Lung (tissue), 12 donors: ENCODE results near the gene TEDC1. TPM values are rescaled to one million over a fixed set of nuclear protein-coding genes. Genes with fewer than 3 reads are reported as not detected.

Experiments used
- ATAC-seq: fragments of 200-7000 bp; cut with Tn5 transposase; one replicate; pipeline ENCODE4 v1.9.1; 2020; ENCODE audit warnings: moderate number of reproducible peaks; ENCODE audit not compliant: insufficient read depth, low FRiP score
- DNase-seq, 3 donors: peaks; one replicate each; pipeline ENCODE4 v3.0.0-alpha.2; 2013 to 2017
- H3K27ac ChIP-seq, 2 donors: one replicate each; pipeline ENCODE4 v1.5.1; 2013; ENCODE audit warnings: mild to moderate bottlenecking in 2 of 2, moderate library complexity in 2 of 2, control low read depth in 1 of 2, inconsistent platforms in 1 of 2, low read depth in 1 of 2, low read length in 1 of 2
- H3K27me3 ChIP-seq, 3 donors: one replicate each; pipeline ENCODE4 v1.5.1; 2013; ENCODE audit warnings: low read length in 2 of 3; ENCODE audit not compliant: control insufficient read depth in 3 of 3, insufficient read depth in 3 of 3
- H3K36me3 ChIP-seq, 4 donors: one replicate each; pipeline ENCODE4 v1.5.1; 2013; ENCODE audit warnings: low read length in 4 of 4, mild to moderate bottlenecking in 1 of 4, moderate library complexity in 1 of 4; ENCODE audit not compliant: control insufficient read depth in 4 of 4, insufficient read depth in 4 of 4
- H3K4me1 ChIP-seq, 5 donors: one replicate each; pipeline ENCODE4 v1.5.1; 2013; ENCODE audit warnings: low read length in 5 of 5, mild to moderate bottlenecking in 2 of 5, moderate library complexity in 1 of 5; ENCODE audit not compliant: control insufficient read depth in 5 of 5, insufficient read depth in 5 of 5
- H3K4me3 ChIP-seq: one replicate; pipeline ENCODE4 v1.5.1; 2013; ENCODE audit warnings: mild to moderate bottlenecking, control low read depth, moderate library complexity
- H3K9ac ChIP-seq, 2 donors: one replicate each; pipeline ENCODE4 v1.5.1; 2013; ENCODE audit warnings: low read length in 2 of 2, control low read depth in 1 of 2; ENCODE audit not compliant: insufficient read depth in 1 of 2
- H3K9me3 ChIP-seq, 4 donors: one replicate each; pipeline ENCODE4 v1.5.1; 2013; ENCODE audit warnings: low read length in 3 of 4, mild to moderate bottlenecking in 1 of 4, moderate library complexity in 1 of 4; ENCODE audit not compliant: control insufficient read depth in 4 of 4, insufficient read depth in 3 of 4
- WGBS, 2 donors: extraction: QIAGEN DNeasy Blood & Tissue Kit; methylation state at CpG; one replicate each; pipeline ENCODE4 v1.1.7; 2013; 5-methylcytosine and 5-hydroxymethylcytosine counted together
- polyA plus RNA-seq, 2 donors: library from polyadenylated mRNA; stranded (reverse); fragments of 200-250 nt; gene quantifications; one replicate each; pipeline ENCODE4 v1.2.1, GENCODE V29; 2013
- total RNA-seq, 2 donors: library from RNA; depleted of rRNA in 1 of 2; stranded (reverse); fragments of >200 nt in 1 of 2; gene quantifications; one replicate each; pipeline ENCODE4 v1.2.1, GENCODE V29; 2014 to 2021
- TF ChIP-seq, protein P1 (sequence below): IDR thresholded peaks from 2 replicates; pipeline ENCODE4 v1.5.1; 2012; ENCODE audit warnings: mild to moderate bottlenecking; ENCODE audit errors: control extremely low read depth, extremely low read depth
- donor health status: control.
- donor health status: control.
- donor health status: Bipolar disorder and iron deficiency.
- donor health status: healthy.
- donor health status: DM: yes; HTN: yes; CAD: no.

The TEDC1 gene
- total and polyA plus RNA-seq, 4 donors: 5.8 to 20.8 (median 14.4) TPM

DNA sequence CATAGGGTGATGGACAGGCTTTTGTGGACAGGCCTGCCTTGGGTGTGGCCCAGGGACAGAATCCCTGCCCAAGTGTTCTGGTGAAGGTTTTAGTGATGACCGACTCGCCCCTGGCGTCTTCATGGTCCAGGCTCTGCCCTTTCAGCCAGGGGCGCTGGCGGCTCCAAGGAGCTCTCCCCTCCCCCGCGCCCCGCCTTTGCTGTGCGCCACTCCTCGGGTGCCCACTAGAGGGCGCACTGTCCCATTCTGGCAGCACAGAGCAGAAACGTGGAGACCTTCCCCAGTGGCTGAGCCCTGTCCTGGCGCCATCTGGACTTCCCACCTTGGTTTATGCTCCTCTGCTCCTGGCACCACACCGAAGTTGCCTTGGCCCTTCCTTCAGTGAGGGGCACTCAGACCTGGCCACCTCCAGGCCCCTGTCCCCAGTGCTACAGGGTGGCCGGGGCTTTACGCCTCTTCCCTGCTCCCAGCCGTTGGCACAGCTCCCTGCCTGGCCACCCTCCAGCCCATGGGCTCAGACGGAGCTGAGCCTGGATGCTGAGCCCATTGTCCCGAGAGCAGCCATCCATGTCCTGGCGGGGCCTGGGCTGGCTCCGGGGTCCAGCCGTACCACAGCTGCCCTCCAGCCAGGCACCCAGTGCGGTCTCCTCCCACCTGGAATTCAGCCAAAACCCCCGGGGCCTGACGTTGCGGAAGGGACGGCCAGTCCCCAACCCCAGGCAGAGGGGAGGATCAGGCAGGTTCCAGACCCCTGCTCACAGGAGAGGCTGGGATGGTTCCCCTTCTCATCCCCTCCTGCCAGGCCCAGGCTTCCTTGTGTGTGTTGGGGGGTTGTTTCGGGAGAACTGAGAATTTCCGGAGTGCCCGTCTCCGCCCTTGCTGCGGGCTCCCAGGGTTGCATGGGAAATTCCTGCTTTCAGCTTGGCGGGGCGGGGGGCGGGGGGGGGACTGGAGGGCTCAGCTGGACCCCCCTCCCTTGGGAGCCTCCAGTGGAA, 9.9 kb upstream of the TEDC1 start:
- ATAC-seq (peak; percentile 82), DNase-seq (peak; percentile 93 to 95 (median 95))
- TF ChIP-seq, protein P1, sequence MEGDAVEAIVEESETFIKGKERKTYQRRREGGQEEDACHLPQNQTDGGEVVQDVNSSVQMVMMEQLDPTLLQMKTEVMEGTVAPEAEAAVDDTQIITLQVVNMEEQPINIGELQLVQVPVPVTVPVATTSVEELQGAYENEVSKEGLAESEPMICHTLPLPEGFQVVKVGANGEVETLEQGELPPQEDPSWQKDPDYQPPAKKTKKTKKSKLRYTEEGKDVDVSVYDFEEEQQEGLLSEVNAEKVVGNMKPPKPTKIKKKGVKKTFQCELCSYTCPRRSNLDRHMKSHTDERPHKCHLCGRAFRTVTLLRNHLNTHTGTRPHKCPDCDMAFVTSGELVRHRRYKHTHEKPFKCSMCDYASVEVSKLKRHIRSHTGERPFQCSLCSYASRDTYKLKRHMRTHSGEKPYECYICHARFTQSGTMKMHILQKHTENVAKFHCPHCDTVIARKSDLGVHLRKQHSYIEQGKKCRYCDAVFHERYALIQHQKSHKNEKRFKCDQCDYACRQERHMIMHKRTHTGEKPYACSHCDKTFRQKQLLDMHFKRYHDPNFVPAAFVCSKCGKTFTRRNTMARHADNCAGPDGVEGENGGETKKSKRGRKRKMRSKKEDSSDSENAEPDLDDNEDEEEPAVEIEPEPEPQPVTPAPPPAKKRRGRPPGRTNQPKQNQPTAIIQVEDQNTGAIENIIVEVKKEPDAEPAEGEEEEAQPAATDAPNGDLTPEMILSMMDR: peak; percentile 97
- Histone ChIP-seq H3K4me3 (no peak overlapping the region), H3K27ac (peak overlapping the region; percentile 93 to 95), H3K4me1 (peaks cover 6 to 47% (median 31%) of the 10 kb centered on the region in 5 donors), H3K9ac (peak overlapping the region; percentile 68 to 83), H3K36me3 (peaks cover 0 to 8% (median 0%) of the 10 kb centered on the region in 4 donors), H3K9me3 (no peaks in the 10 kb centered on the region), H3K27me3 (peaks cover 0 to 2% (median 0%) of the 10 kb centered on the region in 3 donors)
- 0 to 1% methylated on average over 34 to 35 of the region's 35 CpGs for WGBS, 2 donors

DNA sequence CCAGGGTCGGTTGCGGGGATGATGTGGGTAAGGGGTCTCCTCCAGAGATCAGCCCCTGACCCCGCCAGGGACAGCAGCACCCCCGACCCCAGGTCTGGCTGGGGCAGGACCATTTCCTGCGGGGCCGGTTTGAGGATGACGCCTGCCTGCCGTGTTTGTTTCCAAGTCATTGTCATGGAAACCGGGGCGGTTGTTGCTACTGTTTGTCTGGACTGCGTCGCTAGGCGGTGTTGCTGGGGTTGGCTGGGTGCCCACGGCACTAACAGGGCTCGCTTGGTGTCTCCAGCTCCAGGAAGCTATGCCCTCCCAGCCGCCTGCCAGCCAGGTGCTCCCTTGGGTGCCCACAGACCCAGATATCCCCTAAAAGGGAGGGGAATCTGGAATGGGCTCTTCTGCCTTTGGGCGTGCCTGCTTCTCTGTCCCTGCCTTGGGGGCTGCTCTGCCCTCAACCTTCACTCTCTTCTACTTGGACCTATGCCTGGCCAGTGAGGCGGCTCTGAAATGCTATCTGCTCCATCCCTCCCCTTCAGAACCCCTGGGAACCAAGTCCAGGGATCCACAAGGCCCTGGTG, 9.1 kb upstream of the TEDC1 start:
- peaks cover 0 to 10% (median 0%) of the 10 kb centered on the region in 3 donors for H3K27me3 ChIP-seq
- ATAC-seq (peak; percentile 46), DNase-seq (peak; percentile 98)
- H3K4me1 ChIP-seq: peaks cover 4 to 41% (median 35%) of the 10 kb centered on the region in 5 donors
- H3K9ac ChIP-seq: peak overlapping the region; percentile 59 to 81
- TF ChIP-seq, protein P1: no peak
- no peak overlapping the region for H3K4me3 ChIP-seq
- peak overlapping the region; percentile 86 to 95 for H3K27ac ChIP-seq
- 2 to 3% methylated on average over 18 of the region's 18 CpGs for WGBS, 2 donors
- peaks cover 0 to 8% (median 0%) of the 10 kb centered on the region in 4 donors for H3K36me3 ChIP-seq
- no peaks in the 10 kb centered on the region for H3K9me3 ChIP-seq

DNA sequence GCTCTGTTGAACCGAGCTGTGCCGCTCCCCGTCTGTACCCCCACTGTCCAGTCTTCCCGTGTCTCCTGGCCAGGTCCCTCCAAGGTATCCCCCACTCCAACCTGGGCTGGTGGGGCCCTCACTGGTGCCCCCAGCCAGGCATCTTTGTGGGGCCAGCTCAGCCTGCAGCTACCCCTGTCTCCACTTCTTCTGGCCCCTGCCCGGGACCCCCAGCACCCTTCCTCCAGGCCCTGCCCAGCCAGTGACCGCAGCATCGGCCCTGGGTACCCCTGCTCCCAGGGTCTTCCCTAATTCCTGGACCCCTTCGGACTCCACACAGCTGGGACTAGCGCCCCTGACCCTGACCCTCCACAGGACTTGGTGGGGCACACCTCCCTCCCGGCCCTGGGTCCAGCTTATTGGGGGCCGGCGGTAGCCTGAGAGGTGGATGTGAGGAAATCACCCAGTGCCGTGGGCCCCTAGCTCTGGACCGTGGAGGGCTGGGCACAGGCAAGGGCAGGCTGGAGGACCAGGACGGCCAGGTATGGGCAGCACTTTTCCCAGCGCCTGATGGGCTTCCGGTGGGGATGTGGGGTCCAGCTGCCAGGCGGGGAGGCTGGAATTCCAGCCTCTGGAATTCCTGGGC, 8.4 kb upstream of the TEDC1 start:
- Histone ChIP-seq H3K27ac (peak overlapping the region; percentile 86 to 95), H3K4me3 (no peak overlapping the region), H3K9me3 (no peaks in the 10 kb centered on the region), H3K27me3 (peaks cover 0 to 10% (median 0%) of the 10 kb centered on the region in 3 donors), H3K4me1 (peaks cover 4 to 42% (median 34%) of the 10 kb centered on the region in 5 donors), H3K9ac (peak overlapping the region; percentile 59 to 81), H3K36me3 (peaks cover 0 to 8% (median 0%) of the 10 kb centered on the region in 4 donors)
- DNase-seq (peak in 1 of 3 donors; percentile 15), ATAC-seq (no peak)
- 73 to 82% methylated on average over 18 of the region's 18 CpGs for WGBS, 2 donors
- TF ChIP-seq, protein P1: no peak
